K562 (cell line): ENCODE data around the gene RABL3. TPM values are rescaled to one million over a fixed set of nuclear protein-coding genes. Genes with fewer than 3 reads are reported as not detected.
"Not testable (repeated sequence)": the region's sequence is repeated elsewhere in the genome, so short reads cannot be mapped to it uniquely, and the experiment has no call there.

Experiments
- ATAC-seq: fragments of 200-7000 bp; cut with Tn5 transposase; 3 replicates; pipeline ENCODE4 v1.9.1; 2020; ENCODE audit warnings: moderate library complexity
- BruUV-seq: library from RNA; stranded (reverse); fragments of 400-500 nt; replicated peaks from 2 replicates; lab custom pipeline; 2021; lab: Mats Ljungman, UMichigan
- CTCF ChIA-PET: fragments of 300-600 bp; formaldehyde crosslinking; extraction: SDS; loops from one replicate; lab custom pipeline; 2021; ENCODE audit warnings: low intra/inter-chr PET ratio; lab: Yijun Ruan, JAX
- POLR2A ChIA-PET: fragments of 300-600, 350-650 bp; sonication (Branson Sonifier 250); formaldehyde crosslinking; extraction: SDS; loops from one replicate; lab custom pipeline; 2021; ENCODE audit warnings: antibody characterized with exemption, inconsistent platforms; lab: Yijun Ruan, JAX
- DNase-seq, 4 experiments: peaks; one replicate each; pipeline versions ENCODE4 v3.0.0 to v3.0.0-alpha.2; 2011 to 2018; ENCODE audit warnings: low spot score in 3 of 4, mixed read lengths in 3 of 4; ENCODE audit errors: extremely low read depth in 1 of 4
- FAIRE-seq: peaks from 2 replicates; lab custom pipeline; 2011; peaks lifted over from hg19 to GRCh38; lab: Jason Lieb, UNC
- H2AFZ ChIP-seq: 2 replicates; pipeline ENCODE4 v1.6.0; 2011; ENCODE audit warnings: low read depth, low read length, control low read depth, inconsistent platforms
- H3K27ac ChIP-seq: fragments of 200-600 bp; 3 replicates; pipeline ENCODE4 v1.8.0; 2011; ENCODE audit warnings: low read depth, mild to moderate bottlenecking, control low read depth, inconsistent platforms, low read length, moderate library complexity, mixed read lengths; ENCODE audit errors: extremely low read depth
- H3K27me3 ChIP-seq, 2 experiments: fragments of 300-600 bp in 1 of 2; 2 replicates in 1 of 2; 3 replicates in 1 of 2; pipeline versions ENCODE4 v1.6.0 to v1.8.0; 2011; ENCODE audit warnings: inconsistent platforms in 2 of 2, low read length in 2 of 2, mild to moderate bottlenecking in 1 of 2, mixed read lengths in 1 of 2, moderate library complexity in 1 of 2; ENCODE audit not compliant: control insufficient read depth in 2 of 2, insufficient read depth in 2 of 2
- H3K36me3 ChIP-seq: fragments of 300-600 bp; 3 replicates; pipeline ENCODE4 v1.8.0; 2011; ENCODE audit warnings: mild to moderate bottlenecking, low read length, inconsistent platforms; ENCODE audit not compliant: control insufficient read depth, insufficient read depth
- H3K4me1 ChIP-seq, 2 experiments: fragments of 200-600 bp in 1 of 2; replicated peaks in 1 of 2; 2 replicates in 1 of 2; 3 replicates in 1 of 2; pipeline versions ENCODE4 v1.5.1 to v1.8.0; 2011; ENCODE audit warnings: inconsistent platforms in 2 of 2, low read length in 2 of 2, mild to moderate bottlenecking in 1 of 2, mixed read lengths in 1 of 2, moderate library complexity in 1 of 2; ENCODE audit not compliant: control insufficient read depth in 2 of 2, insufficient read depth in 2 of 2
- H3K4me2 ChIP-seq: 2 replicates; pipeline ENCODE4 v1.6.1; 2011; ENCODE audit warnings: low read length, control low read depth, inconsistent platforms, mixed read lengths; ENCODE audit not compliant: insufficient read depth
- H3K4me3 ChIP-seq: fragments of 200-600 bp; sonication (generic), shearing (Covaris generic); 2 replicates; pipeline ENCODE4 v1.5.1; 2016; ENCODE audit warnings: control low read depth, inconsistent platforms
- H3K79me2 ChIP-seq: fragments of 200-600 bp; 3 replicates; pipeline ENCODE4 v1.8.0; 2011; ENCODE audit warnings: low read length, inconsistent platforms; ENCODE audit not compliant: control insufficient read depth, insufficient read depth
- H3K9ac ChIP-seq, 2 experiments: 2 replicates each; pipeline versions ENCODE4 v1.6.0 to v1.6.1; 2011; ENCODE audit warnings: low read depth in 2 of 2, low read length in 2 of 2, control low read depth in 1 of 2, inconsistent platforms in 1 of 2, mild to moderate bottlenecking in 1 of 2, mixed read lengths in 1 of 2; ENCODE audit not compliant: insufficient read depth in 1 of 2
- H3K9me1 ChIP-seq: one replicate; pipeline ENCODE4 v1.6.0; 2011; ENCODE audit warnings: inconsistent platforms, mild to moderate bottlenecking, low read length, moderate library complexity; ENCODE audit not compliant: control insufficient read depth, insufficient read depth
- H3K9me3 ChIP-seq: replicated peaks from 2 replicates; pipeline ENCODE4 v1.5.1; 2011; ENCODE audit warnings: low read depth, low read length, inconsistent platforms; ENCODE audit not compliant: control insufficient read depth, insufficient read depth
- H4K20me1 ChIP-seq: replicated peaks from 2 replicates; pipeline ENCODE4 v1.6.1; 2011; ENCODE audit warnings: low read length, inconsistent platforms, mixed read lengths; ENCODE audit not compliant: control insufficient read depth, insufficient read depth
- ARID1B ChIP-seq: fragments of 450-650 bp; IDR thresholded peaks from 2 replicates; pipeline ENCODE4 v1.6.1; 2016; ENCODE audit warnings: antibody characterized with exemption, mild to moderate bottlenecking, inconsistent platforms
- EGR1 ChIP-seq: fragments of 450-650 bp; conservative IDR thresholded peaks from 2 replicates; pipeline ENCODE4 v1.6.1; 2017; ENCODE audit warnings: mild to moderate bottlenecking
- ETV5 ChIP-seq: sonication (generic); formaldehyde crosslinking; IDR thresholded peaks from 2 replicates; pipeline ENCODE4 v1.4.0; 2020; ENCODE audit warnings: low read depth, mild to moderate bottlenecking, missing genetic modification reagents
- FOXA3 ChIP-seq, 2 experiments: fragments of 450-650 bp in 1 of 2; sonication (generic) in 1 of 2; formaldehyde crosslinking; IDR thresholded peaks in 1 of 2; conservative IDR thresholded peaks in 1 of 2; 2 replicates each; pipeline versions ENCODE4 v1.4.0 to v1.8.0; 2020 to 2022; ENCODE audit warnings: mild to moderate bottlenecking in 2 of 2, missing genetic modification reagents in 1 of 2
- FOXK2 ChIP-seq, 2 experiments: fragments of 450-650 bp; IDR thresholded peaks in 1 of 2; conservative IDR thresholded peaks in 1 of 2; 2 replicates each; pipeline ENCODE4 v1.6.1; 2016; ENCODE audit warnings: low read depth in 2 of 2, mild to moderate bottlenecking in 1 of 2
- GATA2 ChIP-seq: sonication (generic); formaldehyde crosslinking; IDR thresholded peaks from 2 replicates; pipeline ENCODE4 v1.4.0; 2020; ENCODE audit warnings: mild to moderate bottlenecking, missing genetic modification reagents
- RFX1 ChIP-seq: fragments of 450-650 bp; IDR thresholded peaks from 2 replicates; pipeline ENCODE4 v1.6.1; 2016; ENCODE audit warnings: mild to moderate bottlenecking, moderate library complexity
- ZNF239 ChIP-seq: fragments of 250-450 bp; sonication (Bioruptor Pico); IDR thresholded peaks from 2 replicates; pipeline ENCODE4 v1.4.0; 2020; ENCODE audit warnings: mild to moderate bottlenecking
- ZNF592 ChIP-seq: fragments of 450-650 bp; IDR thresholded peaks from 2 replicates; pipeline ENCODE4 v1.6.1; 2017; ENCODE audit warnings: antibody characterized with exemption, mild to moderate bottlenecking
- WGBS: fragments of 100-300 bp; shearing (Covaris generic); methylation state at CpG from one replicate; pipeline ENCODE4 v1.1.6; 2016; ENCODE audit warnings: low coverage, mixed read lengths; ENCODE audit not compliant: insufficient coverage; ENCODE audit errors: missing lambda C conversion rate; 5-methylcytosine and 5-hydroxymethylcytosine counted together
- in situ Hi-C: fragments of 300-500 bp; cut with MboI; formaldehyde crosslinking; loops from 4 replicates; pipeline ENCODE4 v1.15.0; 2018; ENCODE audit warnings: inconsistent platforms, mixed read lengths
- intact Hi-C: fragments of 100-400 bp; cut with micrococcal nuclease; formaldehyde crosslinking; loops from 2 replicates; pipeline ENCODE4 v1.14.2; 2022
- polyA plus RNA-seq, 8 experiments: library from polyadenylated mRNA; depleted of rRNA in 4 of 8; stranded (reverse) in 5 of 8; unstranded in 3 of 8; fragments of >200 nt; fragmentation: Nextera tagmentation in 2 of 8; fragmentation: Illumina TruSeq in 1 of 8; extraction: Ambion mirVana in 2 of 8; extraction: Trizol in 1 of 8; gene quantifications; 2 replicates each; pipeline versions ENCODE4 v1.2.1 to v1.2.3, GENCODE V29; 2011 to 2014; ENCODE audit warnings: inconsistent platforms in 1 of 8, missing spikeins in 1 of 8
- total RNA-seq, 7 experiments: library from RNA; depleted of rRNA in 6 of 7; stranded (reverse); fragments of >200 nt in 6 of 7; fragmentation: Illumina TruSeq in 2 of 7; extraction: Trizol in 2 of 7; gene quantifications; 2 replicates each; pipeline versions ENCODE4 v1.2.1 to v1.2.3, GENCODE V29; 2011 to 2021; ENCODE audit warnings: low replicate concordance in 1 of 7

RABL3 gene
- total and polyA plus RNA-seq, 9 of the 15 experiments (the other 6 are each of a cell fraction or from before 2014, with no cell fraction given): 6.5 to 30.7 (median 12.3) TPM

- no peak for TF ChIP-seq ZNF239 (CRISPR knock-in tag)
- TF ChIP-seq, all 486 proteins: peak for 0
These were observed 15.5 kb downstream of the RABL3 start (continued) for GRCh38 chr3:120726791-120727190.

GRCh38 chr3:120719167-120719834, 23.0 kb downstream of the RABL3 start:
- peak overlapping the region; percentile 69; the same call in 2 of the 3 replicates for H3K27ac ChIP-seq
- H3K9me3 ChIP-seq, H3K27me3 ChIP-seq, H4K20me1 ChIP-seq: not testable (repeated sequence)
- peak overlapping the region; percentile 77 for H2AFZ ChIP-seq
- WGBS: 33% methylated on average over 11 of the region's 20 CpGs
- TF ChIP-seq ZNF592: 0 out of 2 replicates have a peak, but pooled peaks have one; percentile 42
- TF ChIP-seq ETV5: 0 out of 2 replicates have a peak, but pooled peaks have one; percentile 28
- 0 out of 2 replicates have a peak, but pooled peaks have one; percentile 17 for TF ChIP-seq GATA2
- TF ChIP-seq EGR1: peak; percentile 54
- peak; percentile 76 to 86 for TF ChIP-seq FOXA3 (CRISPR knock-in tag; conservative IDR thresholded peaks at IDR 0.05 in 1 of 2, IDR thresholded peaks at IDR 0.05 in 1 of 2)
- 0 out of 2 replicates have a peak, but pooled peaks have one; percentile 14 for TF ChIP-seq ARID1B
- TF ChIP-seq FOXK2 (conservative IDR thresholded peaks at IDR 0.05 in 1 of 2, IDR thresholded peaks at IDR 0.05 in 1 of 2; ENCODE audit: low read depth in 2 of 2): peak; percentile 87 to 89
- 0 out of 2 replicates have a peak, but pooled peaks have one; percentile 14 for TF ChIP-seq RFX1
- TF ChIP-seq, all 486 proteins: peak for 8; not testable (repeated sequence) for 478
- intact Hi-C loops, in situ Hi-C loops, H3K36me3 ChIP-seq, BruUV-seq, CTCF ChIA-PET, H3K9me1 ChIP-seq, H3K4me3 ChIP-seq, H3K4me1 ChIP-seq, H3K79me2 ChIP-seq, POLR2A ChIA-PET: not testable (repeated sequence)
- peak; percentile 54; the same call in 1 of the 3 replicates for ATAC-seq
- Histone ChIP-seq H3K9ac (peak overlapping the region in 1 of 2 experiments; percentile 72; a peak in 2 of 4 replicates), H3K4me2 (peak overlapping the region; percentile 65)
- FAIRE-seq: peak; percentile 46
- peak in 1 of 4 experiments; percentile 22 for DNase-seq
